Eye (tissue), 1 donor: ENCODE results near the gene PLA2G5.

ENCODE experiments used
- DNase-seq: peaks from one replicate; pipeline ENCODE4 v3.0.0-alpha.2; 2015

Gene PLA2G5

DNA sequence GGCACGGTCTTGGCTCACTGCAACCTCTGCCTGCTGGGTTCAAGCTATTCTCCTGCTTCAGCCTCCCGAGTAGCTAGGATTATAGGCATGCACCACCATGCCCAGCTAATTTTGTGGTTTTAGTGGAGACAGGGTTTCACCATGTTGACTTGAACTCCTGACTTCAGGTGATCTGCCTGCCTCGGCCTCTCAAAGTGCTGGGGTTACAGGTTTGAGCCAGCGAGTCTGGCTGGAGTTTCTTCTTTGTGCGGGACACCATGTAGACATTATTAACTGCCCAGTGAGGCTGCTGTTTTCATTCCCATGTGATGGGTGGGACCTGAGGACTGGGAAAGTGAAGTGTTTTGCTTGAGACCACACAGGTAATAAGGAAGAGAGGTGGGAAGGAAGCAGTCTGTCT lies 23.3 kb downstream of the PLA2G5 start:
- no peak for DNase-seq

DNA sequence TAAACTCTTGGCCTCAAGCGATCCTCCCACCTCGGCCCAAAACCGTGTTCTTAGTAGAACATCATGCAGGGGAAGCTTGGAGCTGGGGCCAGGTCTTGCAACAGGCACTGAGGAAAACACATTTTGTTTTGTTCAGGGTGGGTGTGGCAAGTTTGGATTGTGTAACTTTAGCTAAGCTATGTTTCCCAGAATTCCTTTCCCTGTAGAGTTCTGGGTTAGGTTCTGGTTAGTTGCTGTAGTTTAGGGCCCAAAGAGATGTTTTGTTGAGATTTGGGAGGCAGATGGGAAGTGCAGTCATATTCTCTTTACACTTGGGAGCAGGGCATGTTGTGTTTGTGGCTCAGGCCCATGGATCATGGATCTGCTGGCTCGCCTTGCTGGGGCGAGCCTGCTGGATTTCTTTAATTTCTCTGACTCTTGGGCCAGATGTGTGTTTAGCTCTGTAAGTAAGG lies 24.0 kb downstream of the PLA2G5 start:
- no peak for DNase-seq

GRCh38 chr1:20095564-20096434 lies 25.8 kb downstream of the PLA2G5 start:
- no peak for DNase-seq

DNA sequence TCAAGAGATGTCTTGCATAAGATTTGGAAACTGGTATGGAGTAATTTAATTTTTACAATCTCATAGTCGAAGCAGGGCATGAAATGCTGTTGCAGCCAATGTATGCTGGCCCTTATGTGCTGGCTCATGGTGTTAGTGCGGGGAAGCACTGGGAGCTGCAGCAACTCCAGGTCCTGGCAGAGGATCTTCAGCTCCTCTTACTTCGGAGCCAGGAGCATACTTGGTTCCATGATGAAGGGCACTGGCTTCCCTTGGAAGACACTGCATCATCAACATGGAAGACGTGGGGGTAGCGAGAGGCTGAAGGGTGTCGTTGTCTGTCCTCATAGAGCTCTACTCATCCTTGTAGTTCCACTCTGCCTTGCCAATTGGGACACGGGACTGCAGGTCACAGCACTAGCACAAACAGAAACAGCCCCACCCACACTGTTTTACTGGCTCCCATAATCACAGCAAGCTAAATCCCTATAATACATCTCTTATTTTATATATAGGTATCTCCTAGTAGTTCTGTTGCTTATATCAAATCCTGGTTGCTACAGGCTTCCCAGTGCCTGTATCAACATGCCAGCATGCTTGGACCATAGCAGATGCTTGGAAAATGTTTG lies 26.9 kb downstream of the PLA2G5 start:
- no peak for DNase-seq

DNA sequence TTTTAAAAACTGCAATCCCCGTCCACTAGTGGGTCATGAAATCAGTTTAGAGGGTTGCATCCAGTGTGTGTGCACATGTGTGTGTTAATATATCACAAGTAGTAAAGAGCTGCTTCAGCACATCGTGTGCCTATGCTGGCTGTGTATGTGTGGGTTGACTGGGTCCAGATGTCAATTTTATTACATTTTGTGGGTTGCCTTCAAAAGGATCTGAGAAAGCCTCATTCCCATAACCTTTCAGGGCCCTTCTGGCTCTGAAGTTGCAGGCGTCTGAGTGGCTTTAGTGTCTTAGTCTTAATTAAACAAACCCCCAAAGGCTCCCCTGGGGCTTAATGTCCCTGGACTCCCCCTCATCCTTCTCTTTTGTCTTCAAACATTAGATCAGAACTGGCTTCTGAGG lies 29.5 kb downstream of the PLA2G5 start:
- DNase-seq, result no peak

DNA sequence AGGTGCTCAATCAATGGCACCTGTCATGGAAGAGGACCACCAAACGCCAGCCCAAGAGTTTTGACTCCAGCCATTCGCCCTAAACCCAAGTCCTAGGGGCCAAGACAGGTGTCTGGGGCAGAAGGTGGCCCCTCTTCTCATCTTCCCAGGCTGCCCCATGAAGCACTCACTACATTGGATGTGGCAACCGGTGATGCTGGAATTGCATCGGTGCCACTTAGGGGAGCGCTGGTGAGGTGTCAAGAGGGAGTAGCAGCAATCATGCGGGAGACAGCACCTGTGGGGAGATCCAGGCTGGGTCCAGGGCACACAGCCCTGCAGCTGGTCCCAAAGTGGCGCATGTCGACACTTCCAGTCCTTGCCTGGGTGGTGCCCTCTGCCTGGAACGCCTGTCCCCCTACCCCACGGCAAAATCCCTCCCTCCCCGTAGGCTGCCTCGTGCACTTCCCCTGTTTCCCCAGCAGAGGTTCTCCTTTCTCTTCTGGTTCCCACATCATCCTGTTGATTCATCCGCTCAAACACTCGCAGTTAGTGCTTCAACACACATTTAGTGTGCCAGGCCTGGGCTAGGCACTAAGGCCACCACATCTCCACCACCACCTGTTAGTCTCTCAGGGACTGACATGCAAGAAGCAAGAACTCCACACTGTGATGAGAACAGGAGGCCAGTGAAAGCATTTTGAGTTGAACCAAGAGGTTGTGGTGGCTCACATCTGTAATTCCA lies 30.8 kb downstream of the PLA2G5 start:
- peak; percentile 70 for DNase-seq

GRCh38 chr1:20102875-20103274 lies 32.9 kb downstream of the PLA2G5 start:
- DNase-seq, result no peak

- no peak for DNase-seq
Measured at GRCh38 chr1:20105856-20106255, 35.9 kb downstream of the PLA2G5 start.

GRCh38 chr1:20107351-20107750 lies 37.4 kb downstream of the PLA2G5 start:
- no peak for DNase-seq

DNA sequence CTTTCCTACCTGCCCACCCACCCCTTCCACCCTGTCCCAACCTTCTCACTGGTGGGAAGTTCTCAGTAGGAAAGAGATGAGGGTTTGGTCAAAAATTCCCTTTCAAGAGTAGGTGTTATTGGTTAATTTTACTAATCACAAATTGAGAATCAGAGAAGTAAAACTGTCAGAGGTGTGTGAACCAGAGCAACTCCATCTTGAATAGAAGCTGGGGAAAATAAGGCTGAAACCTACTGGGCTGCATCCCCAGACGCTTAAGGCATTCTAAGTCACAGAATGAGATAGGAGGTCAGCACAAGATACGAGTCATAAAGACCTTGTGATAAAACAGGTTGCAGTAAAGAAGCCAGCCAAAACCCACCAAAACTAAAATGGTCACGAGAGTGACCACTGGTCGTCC lies 37.8 kb downstream of the PLA2G5 start:
- no peak for DNase-seq

GRCh38 chr1:20108366-20109123 lies 38.6 kb downstream of the PLA2G5 start:
- no peak for DNase-seq

- DNase-seq, result no peak
Measured at GRCh38 chr1:20109223-20109856, 39.3 kb downstream of the PLA2G5 start.

DNA sequence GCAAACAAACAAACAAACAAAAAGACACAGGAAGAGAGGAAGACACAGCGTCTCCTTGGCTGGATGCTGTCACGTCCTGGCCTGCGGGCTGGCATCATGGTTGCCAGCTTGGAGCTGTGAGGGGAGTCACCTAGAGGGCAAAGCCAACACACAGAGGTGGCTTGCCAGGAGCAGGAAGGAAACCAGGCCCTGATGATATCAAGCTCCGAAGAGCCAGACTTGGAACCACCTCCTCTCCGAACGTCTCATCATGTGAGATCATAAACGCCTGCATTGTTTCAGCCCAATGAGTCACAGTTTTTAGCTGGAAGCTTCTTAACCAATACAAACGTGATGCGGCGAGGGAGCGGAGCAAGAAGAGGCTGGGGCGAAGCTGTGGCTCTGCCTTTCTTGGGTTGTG lies 40.7 kb downstream of the PLA2G5 start:
- no peak for DNase-seq

DNA sequence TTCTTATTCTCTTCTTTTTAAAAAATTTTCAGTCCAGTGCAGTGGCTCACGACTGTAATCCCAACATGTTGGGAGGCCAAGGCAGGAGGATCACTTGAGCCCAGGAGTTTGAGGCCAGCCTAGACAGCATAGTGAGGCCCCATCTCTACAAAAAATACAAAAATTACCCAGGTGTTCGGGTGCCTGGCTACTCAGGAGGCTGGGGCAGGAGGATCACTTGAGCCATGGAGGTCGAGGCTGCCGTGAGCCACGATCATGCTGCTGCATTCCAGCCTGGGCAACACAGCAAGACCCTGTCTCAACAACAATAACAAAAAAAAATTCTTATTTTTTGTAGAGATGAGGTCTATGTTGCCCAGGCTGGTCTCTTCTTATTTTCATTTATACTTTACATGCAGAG lies 41.5 kb downstream of the PLA2G5 start:
- DNase-seq, result no peak

DNA sequence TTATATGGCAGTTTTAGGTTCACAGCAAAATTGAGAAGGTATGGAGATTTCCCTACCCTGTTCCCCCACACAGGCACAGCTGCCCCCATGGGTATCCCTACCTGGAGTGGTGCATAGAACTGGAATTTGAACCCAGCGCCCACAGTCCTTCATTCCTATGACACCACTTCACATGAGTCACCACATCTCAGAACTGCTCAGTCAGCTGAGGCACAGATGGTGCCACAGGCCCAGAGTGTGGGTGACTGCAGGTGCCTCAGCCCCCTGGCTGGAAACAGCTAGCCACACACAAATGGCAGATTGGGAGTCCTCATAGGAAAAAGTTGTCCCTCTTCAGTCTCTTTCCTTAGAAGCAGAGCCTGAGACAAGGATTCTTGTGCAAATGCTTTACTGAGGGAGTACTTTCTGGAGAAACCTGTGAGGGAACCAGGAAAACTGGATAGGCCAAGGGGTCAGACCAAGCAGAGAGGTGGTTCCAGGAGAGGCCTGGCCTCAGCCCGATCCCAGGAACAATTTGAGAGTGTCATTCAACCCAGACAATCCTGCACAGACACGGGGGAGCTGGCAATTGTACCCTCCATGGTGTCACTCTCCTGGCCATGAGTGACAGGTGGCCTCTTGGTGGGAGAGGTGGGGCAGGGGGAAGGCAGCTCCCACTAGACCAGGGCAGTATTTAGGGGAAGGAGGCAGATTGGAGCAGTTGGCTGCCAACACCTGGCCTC lies 42.4 kb downstream of the PLA2G5 start:
- no peak for DNase-seq

GRCh38 chr1:20114021-20114648 lies 44.1 kb downstream of the PLA2G5 start:
- no peak for DNase-seq

- DNase-seq, result no peak
Measured at GRCh38 chr1:20115479-20115878, 45.5 kb downstream of the PLA2G5 start.

GRCh38 chr1:20115916-20116315 lies 45.9 kb downstream of the PLA2G5 start:
- no peak for DNase-seq

DNA sequence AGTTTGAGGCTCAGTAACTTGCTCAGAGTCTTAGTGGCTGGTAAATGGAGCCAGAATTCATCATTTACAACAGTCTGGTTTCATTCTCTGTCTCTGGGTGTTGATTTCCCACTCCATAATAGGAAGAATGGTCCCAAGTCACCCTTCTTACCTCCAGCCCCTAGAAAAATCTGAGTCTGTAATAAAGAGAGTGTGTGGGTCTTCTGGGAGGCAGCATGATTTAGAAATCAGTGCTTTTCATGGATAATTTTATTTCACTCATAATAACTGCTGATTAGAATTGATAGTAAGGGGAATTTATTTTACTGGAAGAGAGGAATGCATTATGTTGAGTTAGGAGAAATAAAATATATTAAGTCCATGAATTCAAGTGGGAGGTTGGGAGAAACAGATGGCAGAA lies 47.2 kb downstream of the PLA2G5 start:
- DNase-seq, result no peak

DNA sequence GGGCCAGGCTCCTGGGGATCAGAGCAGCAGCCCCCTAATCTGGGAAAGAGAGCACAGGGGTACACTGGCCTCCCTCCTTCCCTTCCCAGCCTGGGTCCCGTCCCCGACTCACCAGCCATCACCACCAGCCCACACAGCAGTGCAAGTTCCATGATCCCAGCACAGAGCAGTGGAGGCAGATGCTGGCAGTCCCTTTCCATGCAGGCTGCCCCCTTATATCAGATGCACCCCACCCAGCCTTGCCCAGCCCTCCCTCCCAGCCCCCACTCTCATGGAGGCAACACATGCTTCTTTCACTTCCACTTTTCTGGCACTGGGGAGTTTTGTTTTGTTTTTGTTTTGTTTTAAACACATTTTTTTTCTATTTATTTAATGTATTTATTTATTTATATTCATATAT lies 49.4 kb downstream of the PLA2G5 start, which contains the start of gene PLA2G2D:
Gene PLA2G2D, minus strand, starts transcription at position 190 of the 400 bp plus-strand sequence. Its CDS starts 38 bp downstream, at position 152.
- no peak for DNase-seq

DNA sequence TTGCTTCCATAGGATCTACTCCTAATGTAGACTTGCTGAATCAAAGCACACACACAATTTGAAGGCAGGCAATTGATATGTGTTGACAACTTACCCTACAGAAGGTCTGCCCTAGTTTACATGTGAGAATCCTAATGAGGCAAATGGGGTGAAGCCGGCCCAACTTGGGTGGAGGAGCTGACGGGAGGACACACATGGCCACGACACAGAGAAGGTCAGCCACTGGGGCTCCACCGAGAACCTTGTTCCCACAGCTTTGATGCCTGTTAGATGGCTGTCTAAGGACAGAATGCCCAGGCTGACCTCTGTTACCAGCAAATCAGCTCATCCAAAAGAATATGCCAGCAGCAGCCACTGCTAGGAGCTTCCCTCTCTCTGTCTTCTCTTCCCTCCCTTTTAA lies 50.8 kb downstream of the PLA2G5 start:
- no peak for DNase-seq
